ENCODE data around the gene MEX3D. TPM values are rescaled to one million over a fixed set of nuclear protein-coding genes. Genes with fewer than 3 reads are reported as not detected.

The MEX3D gene
- total RNA-seq, 1 donor from 2014 or later, result 19.3 TPM

DNA sequence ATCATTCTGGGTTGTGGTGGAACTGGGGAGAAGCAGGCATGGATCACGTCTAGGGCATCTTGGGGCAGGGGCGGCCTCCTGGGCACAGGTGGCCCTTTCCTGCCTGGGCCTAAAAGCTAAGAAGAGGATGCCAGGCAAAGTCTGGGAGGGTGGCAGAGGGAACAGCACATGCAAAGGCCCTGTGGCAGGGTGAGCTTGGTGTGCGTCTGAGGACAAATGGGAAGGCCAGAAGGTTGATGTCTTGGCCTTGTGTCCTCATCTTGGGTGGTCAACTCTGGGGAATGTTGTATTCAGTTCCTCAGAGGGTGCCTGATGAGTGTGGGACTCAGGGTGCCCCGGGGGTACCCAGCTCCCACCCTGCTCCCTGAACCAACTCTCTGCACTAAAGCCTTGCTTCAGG, 49.7 kb downstream of the MEX3D start:
- no peak for DNase-seq

DNA sequence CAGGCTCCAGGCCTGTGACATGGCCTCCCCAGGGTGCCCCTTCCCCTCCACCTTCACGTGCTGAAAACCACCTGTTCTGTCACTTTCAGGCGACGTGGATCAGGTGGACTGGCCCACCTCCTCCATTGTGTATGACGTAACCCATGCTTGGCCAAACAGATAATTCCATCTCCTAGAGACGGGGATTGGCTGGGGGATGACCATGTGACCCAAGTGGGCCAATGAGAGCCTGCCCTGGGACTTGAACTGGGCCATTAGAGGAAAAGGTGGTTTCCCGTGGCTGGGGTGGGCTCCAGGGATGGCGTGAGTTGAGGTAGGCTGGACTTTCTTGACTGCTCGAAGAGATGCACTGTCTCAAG, 51.8 kb downstream of the MEX3D start:
- no peak for DNase-seq

DNA sequence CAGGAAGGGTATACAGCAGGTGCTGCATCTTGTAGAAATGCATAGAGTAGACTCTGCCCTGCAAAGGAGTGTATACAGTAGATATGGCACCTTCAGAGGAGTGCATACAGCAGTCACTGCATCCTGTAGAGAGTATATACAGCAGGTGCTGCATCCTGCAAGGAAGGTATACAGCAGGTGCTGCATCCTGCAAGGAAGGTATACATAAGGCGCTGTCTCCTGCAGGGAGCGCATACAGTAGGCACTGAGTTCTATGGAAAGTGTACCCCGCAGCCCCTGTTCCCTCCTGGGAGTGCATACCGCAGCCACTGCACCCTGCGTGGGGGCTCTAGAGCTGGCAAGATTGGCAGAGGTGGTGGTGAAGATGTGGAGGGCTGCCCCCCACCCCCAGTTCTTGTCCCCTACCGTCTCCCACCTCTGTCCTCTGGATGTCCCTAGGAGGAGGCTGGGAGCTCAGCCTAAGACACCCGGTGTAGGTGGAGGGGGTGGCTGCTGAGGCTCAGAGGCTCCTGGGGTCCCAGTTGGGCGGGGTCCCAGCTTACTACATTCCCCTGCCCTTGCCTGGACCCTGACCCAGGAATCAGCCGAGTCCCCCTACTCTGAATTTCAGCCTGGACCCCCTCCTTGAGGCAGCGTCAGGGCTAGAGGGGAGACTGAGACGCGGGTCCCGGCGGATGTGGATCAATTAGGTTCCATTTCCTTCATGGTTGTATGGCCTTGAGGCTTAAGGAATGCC, 53.0 kb downstream of the MEX3D start:
- no peak for DNase-seq

DNA sequence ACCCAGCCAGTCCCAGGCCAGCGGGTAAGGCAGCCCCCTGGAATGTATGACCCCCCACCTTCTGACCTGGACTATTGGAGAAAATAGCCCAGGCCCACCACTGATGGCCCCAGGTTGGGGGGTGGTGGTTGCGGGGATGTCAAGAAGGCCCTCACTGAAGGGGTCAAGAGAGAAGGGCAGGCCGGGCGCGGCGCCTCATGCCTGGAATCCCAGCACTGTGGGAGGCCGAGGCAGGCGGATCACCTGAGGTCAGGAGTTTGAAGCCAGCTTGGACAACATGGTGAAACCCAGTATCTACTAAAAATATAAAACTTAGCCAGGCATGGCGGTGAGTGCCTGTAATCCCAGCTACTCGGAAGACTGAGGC, 53.8 kb downstream of the MEX3D start:
- DNase-seq, result no peak

DNA sequence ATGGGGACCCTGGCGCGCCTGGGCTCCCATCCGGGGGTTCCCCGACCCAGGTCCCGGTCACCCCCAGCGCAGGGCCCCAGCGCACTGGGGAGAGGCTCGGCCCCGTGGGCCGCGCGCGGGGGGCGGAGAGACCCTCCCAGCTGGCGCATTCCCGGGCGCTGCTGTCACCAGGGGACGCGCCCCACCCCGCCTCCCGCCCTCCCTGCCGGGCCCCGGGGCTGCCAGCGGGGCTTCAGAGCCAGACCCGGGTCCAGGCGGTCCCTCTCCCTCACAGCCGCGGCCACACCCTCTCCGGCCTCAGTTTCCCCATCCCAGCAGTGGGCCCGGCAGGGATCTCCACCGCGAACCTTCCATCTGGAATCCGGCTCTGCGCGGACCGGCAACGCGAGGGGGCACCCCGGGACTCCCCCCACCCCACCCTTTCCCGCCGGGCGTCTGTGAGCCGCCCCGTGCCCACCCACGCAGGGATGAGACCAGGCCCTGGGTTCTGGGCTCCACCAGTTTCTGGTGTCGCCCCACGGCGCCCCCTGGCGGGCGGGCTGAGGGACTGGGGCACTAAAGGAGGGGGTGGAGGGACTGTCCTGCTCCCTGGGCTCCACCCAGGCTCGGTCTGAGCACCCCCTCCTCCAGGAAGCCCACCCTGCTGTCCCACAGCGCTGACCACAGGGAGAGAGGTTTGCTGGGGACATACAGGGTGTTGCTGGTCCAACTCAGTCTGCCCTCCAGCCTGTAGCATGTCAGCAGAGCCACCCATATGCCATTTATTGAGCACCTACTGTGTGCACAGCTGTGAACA, 54.4 kb downstream of the MEX3D start:
- DNase-seq, result peak; percentile 57

DNA sequence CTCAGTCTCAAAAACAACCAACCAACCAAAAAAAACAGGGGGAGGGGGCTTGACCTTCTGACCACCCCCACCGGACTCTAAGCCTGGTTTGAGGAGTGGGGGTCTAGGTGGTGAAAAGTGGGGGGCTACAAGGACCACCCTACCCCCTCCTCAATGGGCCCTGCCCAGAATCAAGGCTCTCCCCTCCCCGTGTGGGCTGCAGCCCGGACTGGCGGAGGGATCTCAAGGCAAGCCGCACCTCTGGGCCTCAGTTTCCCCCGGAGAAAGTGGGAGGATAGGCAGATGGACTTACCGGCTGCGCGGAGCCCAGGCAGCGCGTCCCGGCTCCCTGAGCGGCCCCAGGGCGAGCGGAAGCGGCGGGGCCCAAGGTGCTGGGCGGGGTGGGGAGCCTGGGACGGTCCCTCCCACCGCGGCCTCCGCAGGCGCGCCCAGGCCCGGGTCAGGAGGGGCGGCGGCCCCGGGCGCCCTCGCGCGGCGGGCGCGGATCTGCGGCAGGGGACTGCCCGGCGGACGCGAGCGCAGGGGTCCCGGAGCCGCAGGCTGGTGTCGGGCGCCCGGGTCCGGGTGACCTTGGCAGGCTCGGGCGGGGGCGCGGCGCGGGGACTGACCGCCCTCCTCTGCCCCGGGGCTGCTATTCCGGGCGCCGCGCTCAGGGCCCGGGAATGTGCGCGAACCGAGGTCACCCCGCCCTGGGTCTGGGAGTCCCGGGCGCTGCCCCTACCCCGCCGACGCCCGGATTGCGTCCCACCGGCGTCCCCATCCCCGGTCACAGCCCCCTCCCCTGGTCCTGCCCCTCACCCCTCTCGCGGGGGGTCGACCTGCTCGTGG, 55.2 kb downstream of the MEX3D start, which contains the start of gene ADAMTSL5:
ADAMTSL5 (minus strand) TSS at position 349 of the 828 bp plus-strand sequence. CDS start 2,076 bp downstream, outside the sequence.
- DNase-seq, result peak; percentile 57

DNA sequence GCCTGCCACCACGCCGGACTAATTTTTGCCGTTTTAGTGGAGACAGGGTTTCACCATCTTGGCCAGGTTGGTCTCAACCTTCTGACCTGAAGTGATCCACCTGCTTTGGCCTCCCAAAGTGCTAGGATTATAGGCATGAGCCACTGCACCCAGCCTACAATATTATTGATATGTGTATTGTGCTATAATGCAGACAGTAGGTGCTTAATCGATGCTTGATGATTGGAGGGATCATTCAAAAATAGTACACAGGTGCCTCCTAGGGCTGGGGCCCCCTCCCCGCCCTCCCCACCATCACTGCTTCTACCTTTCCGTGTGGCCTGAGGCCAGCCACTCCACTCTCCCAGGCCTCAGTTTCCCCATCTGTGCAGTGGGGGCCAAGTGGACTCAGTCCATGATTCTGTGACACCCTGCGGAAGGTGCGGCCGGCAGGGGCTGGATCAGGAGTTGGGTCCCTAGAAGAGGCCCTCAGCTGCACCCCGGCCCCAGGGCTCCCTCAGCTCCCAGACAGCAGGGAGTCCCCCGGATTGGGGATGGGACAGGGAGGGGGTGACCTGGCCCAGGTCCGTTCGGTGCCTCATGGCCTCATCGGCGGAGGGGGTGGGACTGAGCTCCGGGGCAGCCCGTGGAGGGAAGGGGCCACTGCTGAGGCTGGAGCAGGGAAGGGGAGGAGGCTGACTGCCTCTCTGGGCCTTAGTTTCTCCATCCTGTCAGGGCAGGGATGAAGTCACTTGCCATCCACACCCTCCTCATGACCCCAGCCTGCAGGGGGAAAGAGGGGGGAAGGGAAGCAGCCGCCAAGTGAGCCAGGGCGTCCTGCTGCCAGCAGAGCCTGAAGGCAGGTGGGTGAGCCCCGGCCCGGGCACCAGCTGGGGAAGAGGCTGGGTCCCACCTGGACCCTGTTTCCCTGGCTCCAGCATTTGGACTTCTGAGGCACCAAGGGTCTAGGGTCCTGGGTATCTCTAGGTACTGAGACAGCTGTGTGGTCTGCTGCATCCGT, 56.5 kb downstream of the MEX3D start:
- no peak for DNase-seq

DNA sequence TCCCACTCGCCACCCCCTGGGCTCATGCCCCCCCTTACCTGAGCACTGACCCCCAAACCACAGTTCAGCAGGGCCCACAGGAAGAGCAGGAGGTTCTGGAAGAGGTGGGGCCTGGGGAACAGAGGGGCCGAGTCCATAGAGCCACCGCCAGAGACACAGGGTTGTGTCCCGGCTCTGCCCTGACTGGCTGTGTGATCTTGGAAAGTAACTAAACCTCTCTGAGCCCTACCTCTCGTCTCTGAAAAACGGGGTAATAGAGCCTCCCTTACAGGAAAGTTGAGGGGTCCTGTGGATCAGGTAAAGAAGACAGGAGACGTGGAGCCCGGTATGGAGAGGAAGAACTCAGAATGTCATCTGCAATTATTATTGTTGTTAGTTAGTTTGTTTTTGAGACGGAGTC, 57.3 kb downstream of the MEX3D start:
- no peak for DNase-seq

DNA sequence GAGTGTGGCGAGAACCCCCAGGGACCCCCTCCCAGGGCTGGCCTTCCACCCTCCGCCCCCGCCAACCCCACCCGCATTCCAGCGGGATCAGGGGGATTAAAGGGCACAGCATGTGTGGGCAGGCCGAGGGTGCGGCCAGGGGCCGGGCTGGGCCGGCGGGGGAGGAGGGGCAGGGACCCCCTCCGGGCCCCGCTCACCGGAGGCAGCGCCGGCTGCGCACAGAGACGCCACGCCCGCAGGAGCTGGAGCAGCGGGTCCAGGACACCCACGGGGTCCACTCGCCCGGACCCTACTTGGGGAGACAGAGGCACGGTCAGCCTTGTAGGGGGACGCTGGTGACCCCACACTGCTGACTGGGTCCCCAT, 57.7 kb downstream of the MEX3D start:
- DNase-seq, result no peak

DNA sequence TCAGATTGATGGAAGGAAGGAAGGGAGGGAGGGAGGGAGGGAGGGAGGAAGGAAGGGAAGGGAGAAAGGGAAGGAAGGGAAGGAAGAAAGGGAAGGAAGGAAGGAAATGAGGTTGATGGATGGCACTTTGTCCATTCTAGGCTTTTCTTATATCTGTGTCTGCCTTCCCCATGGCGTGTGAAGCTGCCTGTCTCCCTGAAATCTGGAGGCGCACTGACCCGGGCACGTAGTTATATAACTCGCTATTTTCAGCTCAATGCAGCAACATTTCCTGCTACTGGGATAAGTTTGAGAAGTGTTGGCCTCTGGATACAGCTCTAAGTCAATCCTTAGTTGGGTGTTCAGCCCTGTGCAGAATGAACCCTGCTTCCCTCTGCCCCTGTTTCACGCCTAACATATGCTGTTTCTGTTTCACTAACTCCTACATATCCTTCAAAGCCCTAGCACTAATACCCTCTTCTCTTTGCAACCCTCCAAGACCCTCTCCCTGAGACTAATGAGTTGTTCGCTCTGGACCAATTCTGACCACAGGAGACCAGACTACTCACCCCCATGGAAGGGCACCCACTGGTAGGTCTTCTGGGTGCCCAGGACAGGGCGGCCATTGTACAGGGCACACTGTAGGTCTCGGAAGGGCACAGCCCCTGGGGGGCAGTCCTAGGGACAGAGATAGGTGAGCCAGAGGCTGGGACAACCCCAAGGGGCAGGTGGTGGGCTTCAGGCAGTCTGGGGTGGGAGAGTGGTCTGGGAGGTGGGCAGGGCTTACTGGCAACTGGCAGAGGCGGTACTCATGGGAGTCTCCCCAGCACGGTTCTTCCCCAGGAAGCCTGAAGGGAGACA, 58.3 kb downstream of the MEX3D start:
- no peak for DNase-seq

DNA sequence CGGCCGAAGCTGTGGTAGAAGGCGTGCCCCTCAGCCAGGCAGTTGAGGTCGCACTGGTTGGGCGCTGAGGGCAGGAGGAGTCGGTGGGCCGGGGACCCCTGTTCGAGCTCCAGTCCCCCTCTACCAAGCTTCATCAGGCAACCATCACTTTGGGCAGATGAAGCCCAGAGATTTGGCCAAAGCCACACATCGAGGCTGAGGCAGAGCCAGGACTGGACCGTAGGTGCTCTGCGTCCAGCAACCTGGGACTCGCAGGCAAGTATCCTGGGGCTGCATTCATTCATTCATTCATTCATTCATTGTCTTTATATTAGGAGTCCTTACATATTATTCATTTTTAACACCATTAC, 59.6 kb downstream of the MEX3D start:
- no peak for DNase-seq

DNA sequence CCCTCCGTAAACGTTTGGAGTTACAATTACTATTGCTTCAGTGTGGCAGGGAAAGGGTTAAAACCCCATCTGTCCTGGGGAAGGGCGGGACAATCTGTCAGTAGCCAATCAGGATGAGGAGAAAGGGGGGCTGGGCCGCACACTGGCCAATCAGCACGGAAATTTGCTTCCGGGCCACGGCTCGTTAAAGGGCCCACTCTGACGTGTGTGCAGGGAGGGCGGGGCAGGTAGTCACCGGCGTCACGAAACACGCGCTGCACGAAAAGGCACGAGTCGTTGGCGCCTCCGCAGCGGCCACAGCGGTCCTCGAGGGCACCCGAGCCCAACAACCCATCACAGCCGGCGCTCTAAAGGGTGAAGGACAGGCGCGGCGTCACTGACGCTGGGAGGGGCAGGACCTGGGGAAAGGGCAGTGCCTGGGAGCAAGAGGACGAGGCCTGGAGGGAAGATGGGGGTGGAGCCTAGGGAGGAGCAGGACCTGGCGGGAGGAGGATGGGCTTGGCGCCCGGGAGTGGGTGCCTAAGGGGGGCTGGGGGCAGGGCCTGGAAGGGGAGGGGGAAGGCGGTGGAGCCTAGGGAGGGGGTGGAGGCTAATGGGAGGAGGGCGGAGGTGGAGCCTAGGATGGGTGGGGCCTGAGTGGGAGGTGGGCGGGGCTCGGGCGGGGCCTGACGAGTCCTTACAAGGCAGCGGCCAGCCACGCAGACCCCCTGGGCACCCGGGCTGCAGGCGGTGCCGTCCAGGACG, 60.2 kb downstream of the MEX3D start:
- peak; percentile 97 for DNase-seq

DNA sequence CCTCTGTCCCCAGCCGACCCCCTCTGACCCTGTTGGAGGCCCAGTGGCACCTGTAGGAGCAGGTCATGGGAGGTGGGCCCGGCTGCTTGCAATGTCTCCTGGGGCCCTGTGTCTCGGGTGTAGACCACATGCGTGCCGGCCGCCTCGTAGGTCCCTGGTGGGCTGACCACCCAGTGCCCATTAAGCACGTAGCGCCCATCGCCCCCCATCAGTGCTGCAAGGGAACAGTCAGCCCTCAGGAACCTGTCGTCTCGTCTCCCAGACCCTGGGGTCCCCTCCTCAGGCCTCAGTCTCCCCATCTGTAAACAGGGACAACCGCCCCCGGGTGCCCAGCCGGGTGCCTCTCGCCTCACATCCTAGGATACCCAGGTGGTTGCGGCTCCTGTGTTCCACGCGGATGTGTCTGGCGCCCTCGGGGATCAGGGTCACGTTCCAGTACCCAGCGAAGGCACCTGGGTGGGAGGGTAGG, 60.9 kb downstream of the MEX3D start:
- no peak for DNase-seq

DNA sequence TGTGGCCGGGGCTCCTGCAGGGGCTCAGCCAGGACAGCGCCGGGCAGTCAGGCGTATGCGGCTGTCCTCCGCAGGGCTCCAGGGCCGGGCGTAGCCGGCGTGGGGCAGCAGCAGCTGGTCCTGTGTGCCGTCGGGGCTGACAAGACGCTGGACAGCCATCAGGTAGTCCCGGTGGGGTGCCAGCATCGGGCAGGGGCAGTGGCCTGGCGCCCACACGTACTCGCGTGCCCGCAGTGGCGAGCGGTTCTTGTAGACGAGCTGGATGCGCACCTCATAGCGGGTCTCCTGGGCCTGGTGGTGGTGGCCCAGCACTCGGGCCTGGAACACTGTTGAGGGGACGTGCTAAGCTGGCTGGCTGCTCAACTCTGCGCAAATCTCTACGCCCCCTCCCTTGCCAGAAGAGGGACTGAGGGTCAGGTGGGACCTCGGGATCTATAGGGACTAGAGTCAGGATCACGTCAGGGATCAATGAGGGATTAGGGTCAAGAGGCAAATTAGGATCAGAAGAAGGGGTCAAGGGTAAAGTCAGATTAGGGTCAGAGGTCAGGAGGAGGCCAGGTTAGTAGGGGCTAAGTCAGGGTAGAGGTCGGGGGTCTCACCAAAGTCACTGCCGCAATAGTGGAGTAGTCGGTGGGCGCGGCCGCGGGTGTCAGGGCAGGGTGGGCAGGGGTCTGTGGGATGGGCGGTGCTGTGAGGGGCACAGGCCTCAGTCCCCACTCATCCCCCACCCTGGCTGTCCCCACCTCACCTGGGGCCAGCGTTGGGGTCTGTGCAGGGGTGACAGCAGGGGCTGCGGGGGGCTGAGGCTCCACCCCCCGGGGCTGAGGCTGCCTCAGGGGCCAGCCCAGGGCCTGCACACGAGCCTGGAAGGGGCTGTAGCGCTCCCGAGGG, 61.9 kb downstream of the MEX3D start:
- DNase-seq, result no peak

DNA sequence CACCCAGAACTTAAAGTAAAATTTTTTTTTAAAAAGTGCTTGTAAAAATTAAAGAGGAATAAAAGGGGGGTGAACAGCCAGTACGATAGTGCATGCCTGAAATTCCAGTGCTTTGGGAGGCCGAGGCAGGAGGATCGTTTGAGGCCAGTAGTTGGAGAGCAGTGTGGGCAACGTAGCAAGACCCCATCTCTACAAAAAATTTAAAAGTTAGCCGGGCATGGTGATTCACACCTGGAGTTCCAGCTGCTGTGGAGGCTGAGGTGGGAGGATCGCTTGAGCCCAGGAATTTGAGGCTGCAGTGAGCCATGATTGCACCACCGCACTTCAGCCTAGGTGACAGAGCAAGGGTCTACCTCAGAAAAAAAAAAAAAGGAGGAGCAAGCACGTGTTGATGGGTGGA, 63.1 kb downstream of the MEX3D start:
- no peak for DNase-seq

All from skin of body (tissue), 2 donors.